HG03558 (cell line): Measurements from ENCODE around the gene PCDHB11.
"Not testable (repeated sequence)": the region's sequence is repeated elsewhere in the genome, so short reads cannot be mapped to it uniquely, and the experiment has no call there.

Experiments
- ATAC-seq: cut with Tn5 transposase; IDR thresholded peaks from one replicate; pipeline ENCODE4 v1.9.1; 2021; ENCODE audit warnings: moderate number of reproducible peaks; ENCODE audit not compliant: unreplicated experiment; ENCODE audit errors: extremely low read depth

Gene PCDHB11

GRCh38 chr5:141199359-141200235, at the start of gene PCDHB11:
TSS of gene PCDHB11 (plus strand) at chr5:141199627. CDS start at chr5:141199775, 148 bp downstream.
- ATAC-seq = no peak

GRCh38 chr5:141149812-141150211, 49.6 kb upstream of the PCDHB11 start, which contains the start of gene PCDHB6:
TSS of gene PCDHB6 (plus strand) at chr5:141150057. CDS start at chr5:141150258, 201 bp downstream.
- ATAC-seq = no peak

GRCh38 chr5:141150224-141150992, 49.0 kb upstream of the PCDHB11 start:
- ATAC-seq = no peak

GRCh38 chr5:141150993-141151325, 48.5 kb upstream of the PCDHB11 start:
- no peak for ATAC-seq

GRCh38 chr5:141151632-141152031, 47.8 kb upstream of the PCDHB11 start:
- not testable (repeated sequence) for ATAC-seq

GRCh38 chr5:141152096-141152495, 47.3 kb upstream of the PCDHB11 start:
- not testable (repeated sequence) for ATAC-seq

GRCh38 chr5:141155540-141156374, 43.7 kb upstream of the PCDHB11 start:
- ATAC-seq = no peak

- not testable (repeated sequence) for ATAC-seq
These were observed 42.1 kb upstream of the PCDHB11 start for GRCh38 chr5:141157356-141157755.

GRCh38 chr5:141157901-141158300, 41.5 kb upstream of the PCDHB11 start:
- ATAC-seq = not testable (repeated sequence)

- ATAC-seq = no peak
These were observed 26.8 kb upstream of the PCDHB11 start, which contains the start of gene PCDHB7 for GRCh38 chr5:141172381-141173204. TSS of gene PCDHB7 (plus strand) at chr5:141172644. CDS start at chr5:141172836, 192 bp downstream.

- ATAC-seq = not testable (repeated sequence)
These were observed 24.9 kb upstream of the PCDHB11 start for GRCh38 chr5:141174291-141175104.

GRCh38 chr5:141175933-141176332, 23.5 kb upstream of the PCDHB11 start:
- ATAC-seq = no peak

- ATAC-seq = not testable (repeated sequence)
These were observed 21.7 kb upstream of the PCDHB11 start, which contains the start of gene PCDHB8 for GRCh38 chr5:141177577-141178191. TSS of gene PCDHB8 (plus strand) at chr5:141177790. CDS start at chr5:141178035, 245 bp downstream.

GRCh38 chr5:141179371-141179770, 20.1 kb upstream of the PCDHB11 start:
- not testable (repeated sequence) for ATAC-seq

GRCh38 chr5:141179876-141180275, 19.6 kb upstream of the PCDHB11 start:
- not testable (repeated sequence) for ATAC-seq

- no peak for ATAC-seq
These were observed 19.1 kb upstream of the PCDHB11 start for GRCh38 chr5:141180313-141180712.

GRCh38 chr5:141182248-141182647, 17.2 kb upstream of the PCDHB11 start, which contains the start of gene PCDHB16:
TSS of gene PCDHB16 (plus strand) at chr5:141182387. CDS start at chr5:141182560, 173 bp downstream.
- ATAC-seq = no peak
